Stimulated activated CD8-positive, alpha-beta memory T cell treated with anti-CD3 and anti-CD28 coated beads, Interleukin-2, amount 100 ng/mL, for 48 hours (primary cell): ENCODE results near the gene CRYGN.

Source experiments
- DNase-seq, 2 donors: peaks; one replicate each; pipeline ENCODE4 v3.0.0-alpha.2; 2020; ENCODE audit warnings: low read depth in 2 of 2

Gene CRYGN

GRCh38 chr7:151392002-151392401, 47.9 kb downstream of the CRYGN start:
- DNase-seq = no peak

- no peak for DNase-seq
These were observed 48.6 kb downstream of the CRYGN start for GRCh38 chr7:151391358-151391730.

- no peak for DNase-seq
These were observed 49.2 kb downstream of the CRYGN start for GRCh38 chr7:151390598-151391357.

- DNase-seq = no peak
These were observed 50.0 kb downstream of the CRYGN start for GRCh38 chr7:151389768-151390597.

GRCh38 chr7:151389096-151389767, 50.7 kb downstream of the CRYGN start:
- DNase-seq = no peak

GRCh38 chr7:151388430-151388829, 51.5 kb downstream of the CRYGN start:
- no peak for DNase-seq

- no peak for DNase-seq
These were observed 52.0 kb downstream of the CRYGN start for GRCh38 chr7:151388007-151388297.

- DNase-seq = no peak
These were observed 52.6 kb downstream of the CRYGN start for GRCh38 chr7:151387161-151388006.

GRCh38 chr7:151386301-151387160, 53.4 kb downstream of the CRYGN start:
- DNase-seq = no peak

- no peak for DNase-seq
These were observed 54.2 kb downstream of the CRYGN start for GRCh38 chr7:151385626-151386300.

- no peak for DNase-seq
These were observed 54.9 kb downstream of the CRYGN start for GRCh38 chr7:151384776-151385625.

GRCh38 chr7:151384352-151384697, 55.6 kb downstream of the CRYGN start:
- DNase-seq = no peak

- DNase-seq = no peak
These were observed 56.1 kb downstream of the CRYGN start for GRCh38 chr7:151383638-151384351.

GRCh38 chr7:151382079-151382885, 57.7 kb downstream of the CRYGN start:
- no peak for DNase-seq

- DNase-seq = no peak
These were observed 58.4 kb downstream of the CRYGN start for GRCh38 chr7:151381348-151382078.

GRCh38 chr7:151381098-151381347, 58.9 kb downstream of the CRYGN start:
- no peak for DNase-seq
